IMR-90 (cell line): ENCODE results near the gene ZNF208. TPM values are rescaled to one million over a fixed set of nuclear protein-coding genes. Genes with fewer than 3 reads are reported as not detected.

Experiments
- ATAC-seq: fragments of 200-7000 bp; cut with Tn5 transposase; 2 replicates; pipeline ENCODE4 v1.9.1; 2020; ENCODE audit warnings: low read depth, mild to moderate bottlenecking, moderate library complexity
- BruUV-seq: library from RNA; stranded (reverse); fragments of 400-500 nt; replicated peaks from 2 replicates; lab custom pipeline; 2021; lab: Mats Ljungman, UMichigan
- CTCF ChIA-PET: fragments of 300-600 bp; formaldehyde crosslinking; extraction: SDS; loops from one replicate; lab custom pipeline; 2021; ENCODE audit warnings: antibody characterized with exemption; lab: Yijun Ruan, JAX
- POLR2A ChIA-PET: fragments of 300-600 bp; sonication (Branson Sonifier 250); formaldehyde crosslinking; loops from one replicate; lab custom pipeline; 2022; ENCODE audit warnings: antibody characterized with exemption; ENCODE audit not compliant: unreplicated experiment; lab: Charles Lee
- DNase-seq: peaks from one replicate; pipeline ENCODE4 v3.0.0; 2013
- H2AFZ ChIP-seq: replicated peaks from 2 replicates; pipeline ENCODE3; 2013; ENCODE audit warnings: low read length, mild to moderate bottlenecking; ENCODE audit not compliant: poor library complexity
- H2AK5ac ChIP-seq: 2 replicates; pipeline ENCODE4 v1.6.1; 2013; ENCODE audit warnings: low read depth, low read length, inconsistent platforms
- H2AK9ac ChIP-seq: replicated peaks from 2 replicates; pipeline ENCODE3; 2013; ENCODE audit warnings: mild to moderate bottlenecking, low read depth, low read length, moderate library complexity; ENCODE audit not compliant: poor library complexity
- H2BK120ac ChIP-seq: 2 replicates; pipeline ENCODE4 v1.6.1; 2013; ENCODE audit warnings: low read depth, low read length, inconsistent platforms
- H2BK15ac ChIP-seq: 3 replicates; pipeline ENCODE4 v1.6.1; 2013; ENCODE audit warnings: low read depth, low read length, inconsistent platforms
- H2BK20ac ChIP-seq: 2 replicates; pipeline ENCODE4 v1.6.1; 2013; ENCODE audit warnings: low read depth, mild to moderate bottlenecking, inconsistent platforms, low read length, moderate library complexity
- H2BK5ac ChIP-seq: 2 replicates; pipeline ENCODE4 v1.6.1; 2013; ENCODE audit warnings: mild to moderate bottlenecking, low read depth, low read length, inconsistent platforms; ENCODE audit not compliant: poor library complexity, severe bottlenecking
- H3K14ac ChIP-seq: replicated peaks from 2 replicates; pipeline ENCODE4 v1.6.1; 2013; ENCODE audit warnings: low read depth, low read length, inconsistent platforms
- H3K18ac ChIP-seq: 2 replicates; pipeline ENCODE4 v1.6.1; 2013; ENCODE audit warnings: low read depth, low read length, control low read depth
- H3K23ac ChIP-seq: 2 replicates; pipeline ENCODE4 v1.6.1; 2013; ENCODE audit warnings: low read depth, low read length, inconsistent platforms
- H3K27ac ChIP-seq: 2 replicates; pipeline ENCODE4 v1.5.1; 2013; ENCODE audit warnings: mild to moderate bottlenecking, control low read depth, low read length; ENCODE audit not compliant: insufficient read depth
- H3K27me3 ChIP-seq: 2 replicates; pipeline ENCODE4 v1.6.1; 2013; ENCODE audit warnings: low read length; ENCODE audit not compliant: control insufficient read depth, insufficient read depth
- H3K36me3 ChIP-seq: 2 replicates; pipeline ENCODE4 v1.6.1; 2013; ENCODE audit warnings: low read length, mixed read lengths; ENCODE audit not compliant: control insufficient read depth, insufficient read depth
- H3K4ac ChIP-seq: 2 replicates; pipeline ENCODE4 v1.6.1; 2013; ENCODE audit warnings: low read depth, low read length, inconsistent platforms
- H3K4me1 ChIP-seq: 2 replicates; pipeline ENCODE4 v1.6.1; 2013; ENCODE audit warnings: low read length, mixed read lengths; ENCODE audit not compliant: control insufficient read depth, insufficient read depth
- H3K4me2 ChIP-seq: 2 replicates; pipeline ENCODE4 v1.6.1; 2013; ENCODE audit warnings: low read depth, mild to moderate bottlenecking, control low read depth, low read length, moderate library complexity
- H3K4me3 ChIP-seq: 2 replicates; pipeline ENCODE4 v1.5.1; 2013; ENCODE audit warnings: low read depth, mild to moderate bottlenecking, control low read depth, low read length, moderate library complexity; ENCODE audit not compliant: insufficient read depth
- H3K56ac ChIP-seq: 2 replicates; pipeline ENCODE4 v1.6.1; 2013; ENCODE audit warnings: low read length, inconsistent platforms; ENCODE audit not compliant: insufficient read depth; ENCODE audit errors: extremely low read depth
- H3K79me1 ChIP-seq, 2 experiments: 2 replicates each; pipeline ENCODE4 v1.6.1; 2013; ENCODE audit warnings: low read length in 2 of 2, inconsistent platforms in 1 of 2, low read depth in 1 of 2
- H3K9ac ChIP-seq: 2 replicates; pipeline ENCODE4 v1.6.1; 2013; ENCODE audit warnings: low read depth, low read length, control low read depth
- H3K9me1 ChIP-seq: 2 replicates; pipeline ENCODE4 v1.6.1; 2013; ENCODE audit warnings: low read length, inconsistent platforms; ENCODE audit not compliant: insufficient read depth
- H3K9me3 ChIP-seq: 2 replicates; pipeline ENCODE4 v1.6.1; 2013; ENCODE audit warnings: low read length; ENCODE audit not compliant: control insufficient read depth, insufficient read depth
- H4K20me1 ChIP-seq: 2 replicates; pipeline ENCODE4 v1.6.1; 2013; ENCODE audit warnings: low read length, inconsistent platforms; ENCODE audit not compliant: insufficient read depth
- H4K5ac ChIP-seq: 2 replicates; pipeline ENCODE4 v1.6.1; 2013; ENCODE audit warnings: mild to moderate bottlenecking, low read depth, low read length, control low read depth
- H4K8ac ChIP-seq, 2 experiments: 2 replicates each; pipeline ENCODE4 v1.6.1; 2013; ENCODE audit warnings: low read depth in 2 of 2, low read length in 2 of 2, control low read depth in 1 of 2, inconsistent platforms in 1 of 2
- H4K91ac ChIP-seq: 2 replicates; pipeline ENCODE4 v1.6.1; 2013; ENCODE audit warnings: low read depth, low read length, inconsistent platforms; ENCODE audit not compliant: insufficient read depth
- BHLHE40 ChIP-seq: fragments of 150-350 bp; IDR thresholded peaks from 2 replicates; pipeline ENCODE4 v1.6.1; 2016; ENCODE audit warnings: mild to moderate bottlenecking, low read depth, low read length
- CEBPB ChIP-seq: IDR thresholded peaks from 2 replicates; pipeline ENCODE4 v1.6.1; 2012; ENCODE audit warnings: low read depth, low read length, improper control_type of control experiment
- CHD1 ChIP-seq: IDR thresholded peaks from 2 replicates; pipeline ENCODE4 v1.6.1; 2012; ENCODE audit warnings: low read depth, low read length, improper control_type of control experiment
- FOS ChIP-seq: fragments of 150-350 bp; IDR thresholded peaks from 2 replicates; pipeline ENCODE4 v1.6.1; 2016; ENCODE audit warnings: low read depth, low read length
- MAFK ChIP-seq: IDR thresholded peaks from 2 replicates; pipeline ENCODE4 v1.6.1; 2012; ENCODE audit warnings: low read depth, low read length, improper control_type of control experiment
- MAZ ChIP-seq: IDR thresholded peaks from 2 replicates; pipeline ENCODE4 v1.6.1; 2012; ENCODE audit warnings: low read depth, mild to moderate bottlenecking, low read length, improper control_type of control experiment, moderate library complexity, borderline replicate concordance
- NFE2L2 ChIP-seq: fragments of 150-350 bp; IDR thresholded peaks from 2 replicates; pipeline ENCODE4 v1.6.1; 2016; ENCODE audit warnings: low read depth, mild to moderate bottlenecking, low read length
- POLR2A ChIP-seq: IDR thresholded peaks from 2 replicates; pipeline ENCODE4 v1.6.1; 2012; ENCODE audit warnings: mild to moderate bottlenecking, low read depth, low read length
- RAD21 ChIP-seq: IDR thresholded peaks from 2 replicates; pipeline ENCODE4 v1.6.1; 2012; ENCODE audit warnings: low read length, improper control_type of control experiment
- RCOR1 ChIP-seq: IDR thresholded peaks from 2 replicates; pipeline ENCODE4 v1.6.1; 2012; ENCODE audit warnings: mild to moderate bottlenecking, low read length, improper control_type of control experiment; ENCODE audit not compliant: insufficient replicate concordance
- RFX5 ChIP-seq: IDR thresholded peaks from 2 replicates; pipeline ENCODE4 v1.8.0; 2012; ENCODE audit warnings: low read depth, mild to moderate bottlenecking, low read length, moderate library complexity
- SMC3 ChIP-seq: fragments of 150-350 bp; IDR thresholded peaks from 2 replicates; pipeline ENCODE4 v1.6.1; 2016; ENCODE audit warnings: low read depth, mild to moderate bottlenecking, antibody characterized with exemption, low read length, moderate library complexity
- USF2 ChIP-seq: fragments of 150-350 bp; IDR thresholded peaks from 2 replicates; pipeline ENCODE4 v1.6.1; 2017; ENCODE audit warnings: mild to moderate bottlenecking, antibody characterized with exemption, low read length, low read depth
- WGBS, 2 experiments: methylation state at CpG; one replicate each; pipeline versions ENCODE4 v1.1.5 to v1.1.7; 2013; ENCODE audit warnings: missing lambda C conversion rate in 2 of 2; ENCODE audit not compliant: insufficient read length in 1 of 2; ENCODE audit errors: extremely low coverage in 2 of 2; 5-methylcytosine and 5-hydroxymethylcytosine counted together
- dilution Hi-C: fragments of 300-500 bp; cut with HindIII; formaldehyde crosslinking; loops from one replicate; pipeline ENCODE4 v1.14.3; 2018; ENCODE audit warnings: low sequenced_read_pairs; ENCODE audit not compliant: unreplicated experiment
- in situ Hi-C: fragments of 300-500 bp; cut with MboI; formaldehyde crosslinking; loops from 3 replicates; pipeline ENCODE4 v1.14.3; 2019; ENCODE audit warnings: low sequenced_read_pairs, inconsistent platforms, mixed read lengths
- intact Hi-C: fragments of 100-400 bp; cut with micrococcal nuclease; formaldehyde crosslinking; loops from 2 replicates; pipeline ENCODE4 v1.10.0; 2022
- polyA plus RNA-seq, 3 experiments: library from polyadenylated mRNA; depleted of rRNA; stranded (reverse); fragments of >200 nt; gene quantifications; 2 replicates each; pipeline ENCODE4 v1.2.3, GENCODE V29; 2012; ENCODE audit warnings: low replicate concordance in 1 of 3
- total RNA-seq: library from RNA; depleted of rRNA; stranded (reverse); fragments of >200 nt; gene quantifications from 2 replicates; pipeline ENCODE4 v1.2.3, GENCODE V29; 2012
- TF ChIP-seq, protein P1 (sequence below): conservative IDR thresholded peaks from 2 replicates; pipeline ENCODE4 v1.5.1; 2012; ENCODE audit warnings: mild to moderate bottlenecking, low read depth, low read length, improper control_type of control experiment
- TF ChIP-seq, protein P2 (sequence below): fragments of 150-350 bp; IDR thresholded peaks from 2 replicates; pipeline ENCODE4 v1.6.1; 2016; ENCODE audit warnings: low read depth, mild to moderate bottlenecking, low read length, moderate library complexity, borderline replicate concordance

Gene ZNF208
- total and polyA plus RNA-seq, 2 of the 4 experiments (the other 2 are of a cell fraction) = not detected

GRCh38 chr19:21934131-21934530 is 76.6 kb downstream of the ZNF208 start:
- intact Hi-C loops (no loop called here), dilution Hi-C loops (no loop called here)

More at GRCh38 chr19:21934131-21934530, 76.6 kb downstream of the ZNF208 start:
- Histone ChIP-seq H3K56ac (no peak overlapping the region), H2AK9ac (no peak overlapping the region), H2BK15ac (no peak overlapping the region), H4K8ac (no peak overlapping the region), H3K4me1 (no peaks in the 10 kb centered on the region), H2AFZ (no peak overlapping the region), H4K20me1 (no peaks in the 10 kb centered on the region), H3K9me3 (peaks cover 24% of the 10 kb centered on the region), H3K27me3 (no peaks in the 10 kb centered on the region), H3K9me1 (no peaks in the 10 kb centered on the region), H4K91ac (no peak overlapping the region), H3K79me1 (no peaks in the 10 kb centered on the region), H3K4me3 (no peak overlapping the region), H2BK120ac (no peak overlapping the region), H2BK20ac (no peak overlapping the region), H3K14ac (no peak overlapping the region), H3K23ac (no peak overlapping the region), H3K27ac (no peak overlapping the region), H4K5ac (no peak overlapping the region), H3K4me2 (no peak overlapping the region), H2AK5ac (no peak overlapping the region), H3K9ac (no peak overlapping the region), H3K4ac (no peak overlapping the region), H3K18ac (no peak overlapping the region), H3K36me3 (no peaks in the 10 kb centered on the region), H2BK5ac (no peak overlapping the region)
- POLR2A ChIA-PET = no interaction called here
- TF ChIP-seq, protein P1, sequence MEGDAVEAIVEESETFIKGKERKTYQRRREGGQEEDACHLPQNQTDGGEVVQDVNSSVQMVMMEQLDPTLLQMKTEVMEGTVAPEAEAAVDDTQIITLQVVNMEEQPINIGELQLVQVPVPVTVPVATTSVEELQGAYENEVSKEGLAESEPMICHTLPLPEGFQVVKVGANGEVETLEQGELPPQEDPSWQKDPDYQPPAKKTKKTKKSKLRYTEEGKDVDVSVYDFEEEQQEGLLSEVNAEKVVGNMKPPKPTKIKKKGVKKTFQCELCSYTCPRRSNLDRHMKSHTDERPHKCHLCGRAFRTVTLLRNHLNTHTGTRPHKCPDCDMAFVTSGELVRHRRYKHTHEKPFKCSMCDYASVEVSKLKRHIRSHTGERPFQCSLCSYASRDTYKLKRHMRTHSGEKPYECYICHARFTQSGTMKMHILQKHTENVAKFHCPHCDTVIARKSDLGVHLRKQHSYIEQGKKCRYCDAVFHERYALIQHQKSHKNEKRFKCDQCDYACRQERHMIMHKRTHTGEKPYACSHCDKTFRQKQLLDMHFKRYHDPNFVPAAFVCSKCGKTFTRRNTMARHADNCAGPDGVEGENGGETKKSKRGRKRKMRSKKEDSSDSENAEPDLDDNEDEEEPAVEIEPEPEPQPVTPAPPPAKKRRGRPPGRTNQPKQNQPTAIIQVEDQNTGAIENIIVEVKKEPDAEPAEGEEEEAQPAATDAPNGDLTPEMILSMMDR = no peak
- no peak for TF ChIP-seq MAFK
- no peak for TF ChIP-seq MAZ
- no peak for TF ChIP-seq POLR2A
- no peak for TF ChIP-seq BHLHE40
- TF ChIP-seq SMC3 = no peak
- TF ChIP-seq CHD1 = no peak
- no peak for TF ChIP-seq RFX5
- TF ChIP-seq RAD21 = no peak
- no peak for TF ChIP-seq CEBPB
- no peak for TF ChIP-seq USF2
- no peak for TF ChIP-seq FOS
- no peak for TF ChIP-seq RCOR1
- TF ChIP-seq NFE2L2 = no peak
- TF ChIP-seq, protein P2, sequence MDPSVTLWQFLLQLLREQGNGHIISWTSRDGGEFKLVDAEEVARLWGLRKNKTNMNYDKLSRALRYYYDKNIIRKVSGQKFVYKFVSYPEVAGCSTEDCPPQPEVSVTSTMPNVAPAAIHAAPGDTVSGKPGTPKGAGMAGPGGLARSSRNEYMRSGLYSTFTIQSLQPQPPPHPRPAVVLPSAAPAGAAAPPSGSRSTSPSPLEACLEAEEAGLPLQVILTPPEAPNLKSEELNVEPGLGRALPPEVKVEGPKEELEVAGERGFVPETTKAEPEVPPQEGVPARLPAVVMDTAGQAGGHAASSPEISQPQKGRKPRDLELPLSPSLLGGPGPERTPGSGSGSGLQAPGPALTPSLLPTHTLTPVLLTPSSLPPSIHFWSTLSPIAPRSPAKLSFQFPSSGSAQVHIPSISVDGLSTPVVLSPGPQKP = no peak
- DNase-seq (no peak), ATAC-seq (no peak)
- WGBS, 2 experiments = no CpG with 5 or more reads among the region's 5 CpGs
- no TSS peak for BruUV-seq
- CTCF ChIA-PET = no interaction called here
- in situ Hi-C loops = no loop called here
